NCI-H2227 treated with DMSO at 0.1 percent for 48 hours (cell line): ENCODE measurements around the gene ARFGEF2.
"Not testable (repeated sequence)": the region's sequence is repeated elsewhere in the genome, so short reads cannot be mapped to it uniquely, and the experiment has no call there.

Source experiments
- DNase-seq: peaks from one replicate; lab custom pipeline; 2025; lab: John Stamatoyannopoulos, UW

Gene ARFGEF2

GRCh38 chr20:48930035-48930434 lies 8.5 kb downstream of the ARFGEF2 start:
- DNase-seq, result no peak

GRCh38 chr20:48930878-48931277 lies 9.4 kb downstream of the ARFGEF2 start:
- no peak for DNase-seq

GRCh38 chr20:48931527-48932374 lies 10.2 kb downstream of the ARFGEF2 start:
- DNase-seq, result no peak

GRCh38 chr20:48932375-48932941 lies 10.9 kb downstream of the ARFGEF2 start:
- no peak for DNase-seq

DNA sequence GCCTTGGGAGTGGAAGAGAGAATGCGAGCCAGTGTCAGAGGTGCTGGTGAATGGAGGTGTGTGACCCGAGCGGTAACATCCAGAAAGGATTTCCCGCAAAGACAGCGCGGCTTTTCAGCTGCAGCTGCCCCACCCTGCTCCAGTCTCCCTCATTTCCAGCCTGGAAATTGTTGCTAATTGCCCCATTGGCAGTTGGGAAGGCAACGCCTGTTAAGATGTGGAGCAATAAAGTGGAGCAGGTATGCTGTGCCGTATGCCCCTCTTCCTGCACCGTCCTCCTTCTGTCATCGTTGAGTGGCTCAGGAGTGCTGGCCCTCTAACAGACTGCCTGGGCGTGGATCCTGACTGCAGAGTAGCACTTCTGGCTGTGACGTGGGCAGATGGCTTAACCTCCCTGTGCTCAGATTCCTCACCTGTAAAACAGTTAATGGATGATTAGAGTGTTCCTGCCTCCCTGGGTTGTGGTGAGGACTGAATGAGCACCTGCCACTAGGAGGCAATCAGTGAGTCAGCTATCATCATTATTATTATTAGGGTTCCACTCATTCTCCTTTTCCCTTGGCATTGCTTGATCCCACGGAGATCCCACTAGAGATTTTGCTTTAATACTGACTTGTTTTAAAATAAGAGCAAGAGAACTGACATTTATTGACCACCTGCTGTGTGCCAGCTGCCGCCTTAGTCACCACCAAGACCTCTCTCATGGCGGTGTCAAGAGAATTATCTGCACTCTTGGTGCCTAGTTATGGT lies 11.7 kb downstream of the ARFGEF2 start:
- DNase-seq, result peak; percentile 74

- DNase-seq, result not testable (repeated sequence)
These were observed 12.9 kb downstream of the ARFGEF2 start for GRCh38 chr20:48934273-48934877.

DNA sequence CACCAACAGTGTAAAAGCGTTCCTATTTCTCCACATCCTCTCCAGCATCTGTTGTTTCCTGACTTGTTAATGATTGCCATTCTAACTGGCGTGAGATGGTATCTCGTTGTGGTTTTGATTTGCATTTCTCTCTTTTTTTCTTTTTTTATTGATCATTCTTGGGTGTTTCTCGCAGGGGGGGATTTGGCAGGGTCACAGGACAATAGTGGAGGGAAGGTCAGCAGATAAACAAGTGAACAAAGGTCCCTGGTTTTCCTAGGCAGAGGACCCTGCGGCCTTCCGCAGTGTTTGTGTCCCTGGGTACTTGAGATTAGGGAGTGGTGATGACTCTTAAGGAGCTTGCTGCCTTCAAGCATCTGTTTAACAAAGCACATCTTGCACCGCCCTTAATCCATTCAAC lies 13.5 kb downstream of the ARFGEF2 start:
- not testable (repeated sequence) for DNase-seq

DNA sequence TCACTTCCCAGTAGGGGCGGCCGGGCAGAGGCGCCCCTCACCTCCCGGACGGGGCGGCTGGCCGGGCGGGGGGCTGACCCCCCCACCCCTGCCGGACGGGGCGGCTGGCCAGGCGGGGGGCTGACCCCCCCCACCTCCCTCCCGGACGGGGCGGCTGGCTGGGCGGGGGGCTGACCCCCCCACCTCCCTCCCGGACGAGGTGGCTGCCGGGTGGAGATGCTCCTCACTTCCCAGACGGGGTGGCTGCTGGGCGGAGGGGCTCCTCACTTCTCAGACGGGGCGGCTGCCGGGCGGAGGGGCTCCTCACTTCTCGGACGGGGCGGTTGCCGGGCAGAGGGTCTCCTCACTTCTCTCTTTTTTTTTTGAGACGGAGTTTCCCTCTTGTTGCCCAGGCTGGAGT lies 14.7 kb downstream of the ARFGEF2 start:
- DNase-seq, result not testable (repeated sequence)

- no peak for DNase-seq
These were observed 16.2 kb downstream of the ARFGEF2 start for GRCh38 chr20:48937674-48938073.

DNA sequence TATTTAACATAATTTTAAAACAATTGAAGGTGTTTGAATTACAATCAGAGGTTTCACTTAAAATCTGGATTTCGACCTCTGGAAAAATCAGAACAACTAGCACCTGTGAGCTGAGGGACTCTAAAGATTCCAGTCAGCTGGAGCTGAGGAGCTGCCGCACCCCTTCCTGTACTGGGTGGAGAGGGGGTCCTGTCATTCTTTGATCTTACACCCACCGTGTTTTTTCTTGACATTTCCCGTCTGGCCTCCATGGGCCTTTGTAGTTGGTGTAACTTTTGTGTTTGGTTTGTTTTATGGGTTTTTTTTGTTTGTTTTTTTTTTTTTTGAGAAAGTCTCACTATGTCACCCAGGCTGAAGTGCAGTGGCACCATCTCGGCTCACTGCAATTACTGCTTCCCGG lies 17.2 kb downstream of the ARFGEF2 start:
- DNase-seq, result no peak

DNA sequence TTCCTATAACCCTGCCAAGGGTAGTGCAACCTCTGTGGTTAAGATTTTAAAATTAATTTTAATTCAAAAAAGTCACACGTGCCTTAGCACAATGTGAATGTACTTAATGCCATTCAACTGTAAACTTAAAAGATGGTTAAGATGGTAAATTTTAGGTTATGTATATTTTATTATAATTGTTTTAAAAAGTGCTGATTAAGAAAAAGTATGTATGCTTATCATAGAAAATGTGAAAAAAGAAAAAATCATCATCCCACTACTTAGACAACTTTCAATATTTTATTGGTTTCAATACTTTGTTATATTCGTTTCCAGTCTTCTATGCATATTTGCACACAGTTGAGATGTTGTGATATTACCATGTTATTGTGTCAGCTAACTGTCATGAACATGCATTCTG lies 18.7 kb downstream of the ARFGEF2 start:
- no peak for DNase-seq

DNA sequence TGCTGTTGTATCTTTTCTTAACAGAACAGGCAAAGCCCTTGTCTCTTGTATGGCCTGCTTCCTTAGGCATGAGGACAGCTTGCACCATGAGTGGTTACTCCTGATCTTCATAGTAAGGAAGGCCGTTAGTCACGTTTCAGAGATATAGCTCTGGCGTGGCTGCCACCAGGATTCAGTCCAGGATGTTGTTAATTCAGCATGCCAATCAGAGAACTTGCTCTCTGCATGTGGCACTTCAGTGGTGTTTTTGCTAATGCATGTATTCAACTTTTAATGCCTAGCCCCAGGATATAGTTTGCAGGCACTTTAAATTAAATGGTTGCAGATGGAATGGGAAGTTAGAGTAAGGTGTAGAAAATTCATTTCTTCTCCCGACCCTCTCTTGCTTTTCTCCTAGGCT lies 20.0 kb downstream of the ARFGEF2 start:
- DNase-seq, result no peak

DNA sequence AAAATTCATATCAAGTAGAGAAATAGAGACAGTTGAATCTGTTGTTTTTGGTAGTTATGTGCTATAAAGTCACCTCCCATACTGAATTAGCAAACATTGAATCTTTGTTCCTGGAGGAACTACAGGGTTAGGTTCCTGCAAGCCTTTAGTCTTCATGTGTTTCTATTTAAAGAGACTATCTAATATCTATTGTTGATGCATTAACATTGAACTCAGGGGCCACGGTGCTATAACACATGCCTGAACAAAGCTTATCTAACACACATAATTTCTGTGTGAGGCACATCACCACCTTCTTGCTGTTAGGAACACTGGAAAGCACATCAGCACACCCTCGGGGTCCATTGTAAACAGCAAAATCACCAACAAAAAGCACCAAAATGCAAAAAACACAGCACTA lies 21.2 kb downstream of the ARFGEF2 start:
- no peak for DNase-seq

DNA sequence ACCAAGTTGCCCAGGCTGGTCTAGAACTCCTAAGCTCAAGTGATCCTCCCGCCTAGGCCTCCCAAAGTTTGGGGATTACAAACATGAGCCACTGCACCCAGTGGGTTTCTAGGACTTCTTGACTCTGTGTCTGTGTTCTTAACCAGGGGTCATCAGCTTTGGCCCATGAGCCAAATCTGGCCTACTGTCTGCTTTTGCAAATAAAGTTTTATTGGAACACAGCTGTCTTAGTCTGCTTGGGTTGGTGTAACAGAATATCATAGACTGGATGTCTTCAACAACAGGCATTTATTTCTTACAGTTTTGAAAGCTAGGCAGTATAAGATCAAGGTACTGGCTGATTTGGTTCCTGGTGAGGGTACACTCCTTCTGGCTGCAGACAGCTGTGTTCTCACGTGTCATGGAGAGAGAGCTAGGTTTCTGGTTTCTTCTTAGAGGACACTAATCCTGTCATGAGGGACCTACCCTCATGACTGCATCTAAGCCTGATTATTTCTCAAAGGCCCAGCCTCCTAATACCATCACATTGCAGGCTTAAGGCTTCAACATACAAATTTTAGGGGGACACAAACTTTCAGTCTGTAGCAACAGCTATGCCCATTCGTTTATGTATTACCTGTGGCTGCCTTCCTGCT lies 23.3 kb downstream of the ARFGEF2 start:
- DNase-seq, result no peak

GRCh38 chr20:48945840-48946514 lies 24.5 kb downstream of the ARFGEF2 start:
- DNase-seq, result no peak

- DNase-seq, result no peak
These were observed 27.1 kb downstream of the ARFGEF2 start for GRCh38 chr20:48948612-48949011.

GRCh38 chr20:48949304-48950170 lies 28.0 kb downstream of the ARFGEF2 start:
- no peak for DNase-seq

DNA sequence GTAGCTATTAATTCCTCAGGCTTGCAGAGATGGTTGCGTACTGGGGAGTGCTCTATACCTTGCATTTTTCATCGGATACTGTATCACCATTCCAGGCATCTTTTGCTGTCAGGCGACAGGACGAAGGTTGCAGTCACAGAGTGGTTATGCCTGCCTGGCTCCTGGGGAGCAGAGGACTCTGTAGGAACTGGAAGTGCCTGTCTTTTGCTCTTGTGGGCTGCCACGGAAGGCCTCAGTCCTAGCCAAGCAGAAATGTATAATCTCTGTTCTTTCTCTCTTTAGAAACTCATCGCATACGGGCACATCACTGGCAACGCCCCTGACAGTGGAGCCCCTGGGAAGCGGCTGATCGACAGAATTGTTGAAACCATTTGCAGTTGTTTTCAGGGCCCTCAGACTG lies 29.5 kb downstream of the ARFGEF2 start:
- no peak for DNase-seq

GRCh38 chr20:48951646-48952045 lies 30.1 kb downstream of the ARFGEF2 start:
- DNase-seq, result no peak

DNA sequence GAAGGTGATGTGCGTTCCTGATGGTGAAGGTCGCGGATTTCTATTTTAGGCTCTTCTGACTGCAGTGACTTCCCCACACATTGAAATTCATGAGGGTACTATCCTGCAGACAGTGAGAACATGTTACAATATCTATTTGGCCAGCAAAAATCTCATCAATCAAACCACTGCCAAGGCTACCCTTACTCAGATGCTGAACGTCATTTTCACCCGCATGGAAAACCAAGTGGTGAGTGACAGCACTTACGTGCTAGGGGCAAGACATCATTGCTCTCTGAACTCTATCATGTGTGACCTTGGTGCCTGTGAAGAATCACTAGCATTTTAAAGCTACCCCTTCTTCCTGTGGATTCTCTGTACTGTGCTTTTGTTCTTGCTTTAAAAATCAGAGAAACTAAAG lies 31.1 kb downstream of the ARFGEF2 start:
- no peak for DNase-seq

GRCh38 chr20:48953653-48954052 lies 32.1 kb downstream of the ARFGEF2 start:
- DNase-seq, result no peak
